Stomach (tissue), 4 donors: ENCODE measurements around the gene PLEKHG3.

ENCODE experiments used
- POLR2A ChIP-seq, 4 donors: fragments of 450-650 bp; IDR thresholded peaks; one replicate each; pipeline ENCODE4 v1.6.1; 2016; ENCODE audit warnings: antibody characterized with exemption in 4 of 4, control low read depth in 2 of 4, mild to moderate bottlenecking in 1 of 4, moderate library complexity in 1 of 4
- TF ChIP-seq, protein P1 (sequence below), 7 experiments: fragments of 450-650 bp in 4 of 7; fragments of 200-600 bp in 3 of 7; sonication (generic) in 3 of 7; IDR thresholded peaks; one replicate each; pipeline ENCODE4 v1.5.1; 2016 to 2019; ENCODE audit warnings: antibody characterized with exemption in 7 of 7, control low read depth in 2 of 7, mild to moderate bottlenecking in 1 of 7

- TF ChIP-seq POLR2A (IDR thresholded peaks at IDR 0.05): no peak
- TF ChIP-seq, protein P1, sequence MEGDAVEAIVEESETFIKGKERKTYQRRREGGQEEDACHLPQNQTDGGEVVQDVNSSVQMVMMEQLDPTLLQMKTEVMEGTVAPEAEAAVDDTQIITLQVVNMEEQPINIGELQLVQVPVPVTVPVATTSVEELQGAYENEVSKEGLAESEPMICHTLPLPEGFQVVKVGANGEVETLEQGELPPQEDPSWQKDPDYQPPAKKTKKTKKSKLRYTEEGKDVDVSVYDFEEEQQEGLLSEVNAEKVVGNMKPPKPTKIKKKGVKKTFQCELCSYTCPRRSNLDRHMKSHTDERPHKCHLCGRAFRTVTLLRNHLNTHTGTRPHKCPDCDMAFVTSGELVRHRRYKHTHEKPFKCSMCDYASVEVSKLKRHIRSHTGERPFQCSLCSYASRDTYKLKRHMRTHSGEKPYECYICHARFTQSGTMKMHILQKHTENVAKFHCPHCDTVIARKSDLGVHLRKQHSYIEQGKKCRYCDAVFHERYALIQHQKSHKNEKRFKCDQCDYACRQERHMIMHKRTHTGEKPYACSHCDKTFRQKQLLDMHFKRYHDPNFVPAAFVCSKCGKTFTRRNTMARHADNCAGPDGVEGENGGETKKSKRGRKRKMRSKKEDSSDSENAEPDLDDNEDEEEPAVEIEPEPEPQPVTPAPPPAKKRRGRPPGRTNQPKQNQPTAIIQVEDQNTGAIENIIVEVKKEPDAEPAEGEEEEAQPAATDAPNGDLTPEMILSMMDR (IDR thresholded peaks at IDR 0.05): no peak
Measured at GRCh38 chr14:64743061-64743460, 38.8 kb downstream of the PLEKHG3 start.
